Vagina (tissue), 2 donors: ENCODE results near the gene HAGHL. TPM values are rescaled to one million over a fixed set of nuclear protein-coding genes. Genes with fewer than 3 reads are reported as not detected.

Experiments
- DNase-seq, 2 donors: peaks; one replicate each; pipeline ENCODE4 v3.0.0-alpha.2; 2017; ENCODE audit errors: extremely low spot score in 2 of 2
- H3K27ac ChIP-seq: fragments of 200-600 bp; sonication (generic); one replicate; pipeline ENCODE4 v1.5.1; 2019
- H3K27me3 ChIP-seq: fragments of 200-600 bp; sonication (generic); one replicate; pipeline ENCODE4 v1.5.1; 2019
- H3K36me3 ChIP-seq, 2 donors: fragments of 200-600 bp; sonication (generic); one replicate each; pipeline ENCODE4 v1.5.1; 2017 to 2019
- H3K4me1 ChIP-seq: fragments of 200-600 bp; sonication (generic); one replicate; pipeline ENCODE4 v1.5.1; 2019
- H3K4me3 ChIP-seq, 2 donors: fragments of 200-600 bp; sonication (generic); 1 replicate in 1 of 2; 2 replicates in 1 of 2; pipeline ENCODE4 v1.5.1; 2016 to 2019
- H3K9me3 ChIP-seq: fragments of 200-600 bp; sonication (generic); one replicate; pipeline ENCODE4 v1.5.1; 2019
- POLR2A ChIP-seq, 2 donors: fragments of 450-650 bp; IDR thresholded peaks; one replicate each; pipeline ENCODE4 v1.6.1; 2017; ENCODE audit warnings: antibody characterized with exemption in 2 of 2, mild to moderate bottlenecking in 2 of 2, moderate library complexity in 2 of 2
- POLR2AphosphoS5 ChIP-seq, 2 donors: sonication (generic); formaldehyde crosslinking; IDR thresholded peaks; one replicate each; pipeline ENCODE4 v1.9.0; 2017; ENCODE audit warnings: antibody characterized with exemption in 2 of 2, mild to moderate bottlenecking in 2 of 2, low read depth in 1 of 2; ENCODE audit not compliant: insufficient read depth in 1 of 2
- intact Hi-C: fragments of 100-400 bp; cut with DNase I; formaldehyde crosslinking; loops from one replicate; pipeline ENCODE4 v1.15.1; 2023
- total RNA-seq: library from RNA; depleted of rRNA; stranded (reverse); fragments of >200 nt; gene quantifications from one replicate; pipeline ENCODE4 v1.2.3, GENCODE V29; 2016
- TF ChIP-seq, protein P1 (sequence below), 3 experiments: fragments of 450-650 bp in 2 of 3; fragments of 200-600 bp in 1 of 3; sonication (generic) in 1 of 3; IDR thresholded peaks; one replicate each; pipeline ENCODE4 v1.5.1; 2017 to 2019; ENCODE audit warnings: antibody characterized with exemption in 3 of 3, mild to moderate bottlenecking in 2 of 3, moderate library complexity in 2 of 3

HAGHL gene
- total RNA-seq, 1 donor from 2014 or later, result 5.2 TPM

DNA sequence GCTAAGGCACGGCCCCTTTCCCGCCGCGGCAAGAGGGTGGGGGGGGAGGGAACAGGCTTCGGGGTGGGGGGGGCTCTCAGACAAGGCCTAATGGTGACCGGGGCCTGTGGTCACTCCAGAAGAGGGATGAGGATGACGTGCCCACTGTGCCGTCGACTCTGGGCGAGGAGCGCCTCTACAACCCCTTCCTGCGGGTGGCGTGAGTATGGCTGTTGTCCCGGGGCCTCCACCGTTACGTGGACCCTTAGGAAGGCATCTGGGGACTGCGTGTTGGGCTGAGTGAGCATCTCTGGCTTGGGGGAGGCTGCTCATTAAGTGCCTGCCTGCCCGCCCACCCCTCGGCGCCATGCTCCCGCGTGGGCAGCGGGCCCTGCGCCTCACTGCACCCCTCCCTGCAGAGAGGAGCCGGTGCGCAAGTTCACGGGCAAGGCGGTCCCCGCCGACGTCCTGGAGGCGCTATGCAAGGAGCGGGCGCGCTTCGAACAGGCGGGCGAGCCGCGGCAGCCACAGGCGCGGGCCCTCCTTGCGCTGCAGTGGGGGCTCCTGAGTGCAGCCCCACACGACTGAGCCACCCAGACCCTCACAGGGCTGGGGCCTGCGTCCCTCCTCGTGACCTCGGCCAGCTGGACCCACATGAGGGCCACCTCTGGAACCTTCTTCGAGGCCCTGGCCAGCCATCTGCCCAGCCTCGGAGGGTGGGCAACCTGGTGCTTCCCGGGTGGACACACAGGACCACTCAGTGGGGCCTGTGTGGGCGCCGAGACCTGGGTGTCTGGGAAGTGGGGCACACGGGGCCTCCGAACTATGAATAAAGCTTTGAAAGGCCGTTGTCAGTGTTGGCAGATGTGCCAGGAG is 2.2 kb downstream of the HAGHL start:
- intact Hi-C loops, result no loop called here
- H3K27ac ChIP-seq, result no peak overlapping the region
- peaks cover 0 to 13% of the 10 kb centered on the region in 2 donors for H3K36me3 ChIP-seq
- TF ChIP-seq POLR2A (IDR thresholded peaks at IDR 0.05) (no peak), POLR2AphosphoS5 (IDR thresholded peaks at IDR 0.05; ENCODE audit: insufficient read depth in 1 of 2, low read depth in 1 of 2) (no peak)
- TF ChIP-seq, protein P1, sequence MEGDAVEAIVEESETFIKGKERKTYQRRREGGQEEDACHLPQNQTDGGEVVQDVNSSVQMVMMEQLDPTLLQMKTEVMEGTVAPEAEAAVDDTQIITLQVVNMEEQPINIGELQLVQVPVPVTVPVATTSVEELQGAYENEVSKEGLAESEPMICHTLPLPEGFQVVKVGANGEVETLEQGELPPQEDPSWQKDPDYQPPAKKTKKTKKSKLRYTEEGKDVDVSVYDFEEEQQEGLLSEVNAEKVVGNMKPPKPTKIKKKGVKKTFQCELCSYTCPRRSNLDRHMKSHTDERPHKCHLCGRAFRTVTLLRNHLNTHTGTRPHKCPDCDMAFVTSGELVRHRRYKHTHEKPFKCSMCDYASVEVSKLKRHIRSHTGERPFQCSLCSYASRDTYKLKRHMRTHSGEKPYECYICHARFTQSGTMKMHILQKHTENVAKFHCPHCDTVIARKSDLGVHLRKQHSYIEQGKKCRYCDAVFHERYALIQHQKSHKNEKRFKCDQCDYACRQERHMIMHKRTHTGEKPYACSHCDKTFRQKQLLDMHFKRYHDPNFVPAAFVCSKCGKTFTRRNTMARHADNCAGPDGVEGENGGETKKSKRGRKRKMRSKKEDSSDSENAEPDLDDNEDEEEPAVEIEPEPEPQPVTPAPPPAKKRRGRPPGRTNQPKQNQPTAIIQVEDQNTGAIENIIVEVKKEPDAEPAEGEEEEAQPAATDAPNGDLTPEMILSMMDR (IDR thresholded peaks at IDR 0.05), result no peak
- no peaks in the 10 kb centered on the region for H3K27me3 ChIP-seq
- peaks cover 31% of the 10 kb centered on the region for H3K4me1 ChIP-seq
- no peak for DNase-seq
- peak overlapping the region in 1 of 2 donors; percentile 54 for H3K4me3 ChIP-seq
- H3K9me3 ChIP-seq, result no peaks in the 10 kb centered on the region

DNA sequence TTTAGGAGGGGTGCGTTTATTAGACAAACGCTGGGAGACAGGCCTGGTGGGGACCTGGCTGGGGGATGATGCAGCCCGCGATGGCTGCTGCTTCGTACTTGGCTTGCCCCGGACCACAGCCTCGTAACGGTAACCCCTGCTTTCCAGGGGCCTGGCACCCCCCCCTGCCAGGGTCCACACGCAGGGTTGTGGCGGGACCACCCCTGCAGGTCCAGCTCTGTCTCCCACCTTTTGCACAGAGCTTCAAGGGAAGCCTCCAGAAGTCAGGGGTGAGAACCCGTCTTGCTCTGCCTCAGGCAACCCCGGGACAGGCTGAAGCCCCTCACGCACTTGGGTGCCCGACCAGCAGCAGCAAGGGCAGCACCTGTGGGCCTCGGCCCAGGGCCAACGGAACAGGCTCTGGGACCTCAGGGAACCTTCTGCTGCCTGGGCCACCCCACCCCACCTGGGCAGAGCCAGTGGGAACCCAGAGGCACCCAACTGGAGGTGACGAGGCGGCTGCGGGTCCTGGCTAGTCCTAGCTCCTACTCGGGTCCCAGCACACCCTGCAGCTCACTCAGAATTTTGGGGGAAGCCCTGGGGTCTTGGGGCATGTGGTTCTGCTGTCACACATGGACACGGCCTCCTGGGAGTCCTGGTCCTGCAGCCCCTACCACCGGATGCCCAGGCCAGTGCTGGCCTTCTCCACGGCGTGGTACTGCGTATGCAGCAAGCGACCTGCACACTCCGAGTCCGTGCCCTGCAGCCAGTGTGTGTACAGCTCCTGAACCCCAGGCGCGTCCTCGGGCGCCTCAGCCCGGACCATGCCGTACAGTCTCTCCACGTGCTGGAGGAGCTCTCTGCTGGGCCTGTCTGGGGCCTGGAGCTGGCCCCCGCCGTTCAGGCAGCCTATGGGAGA is 3.1 kb downstream of the HAGHL start:
- Histone ChIP-seq H3K27me3 (no peaks in the 10 kb centered on the region), H3K4me1 (peaks cover 31% of the 10 kb centered on the region), H3K27ac (no peak overlapping the region), H3K36me3 (peaks cover 0 to 20% of the 10 kb centered on the region in 2 donors), H3K9me3 (no peaks in the 10 kb centered on the region), H3K4me3 (no peak overlapping the region)
- DNase-seq, result no peak
- TF ChIP-seq, protein P1 (IDR thresholded peaks at IDR 0.05), result no peak
- TF ChIP-seq POLR2AphosphoS5 (IDR thresholded peaks at IDR 0.05; ENCODE audit: insufficient read depth in 1 of 2, low read depth in 1 of 2) (no peak), POLR2A (IDR thresholded peaks at IDR 0.05) (no peak)
- intact Hi-C loops, result no loop called here

DNA sequence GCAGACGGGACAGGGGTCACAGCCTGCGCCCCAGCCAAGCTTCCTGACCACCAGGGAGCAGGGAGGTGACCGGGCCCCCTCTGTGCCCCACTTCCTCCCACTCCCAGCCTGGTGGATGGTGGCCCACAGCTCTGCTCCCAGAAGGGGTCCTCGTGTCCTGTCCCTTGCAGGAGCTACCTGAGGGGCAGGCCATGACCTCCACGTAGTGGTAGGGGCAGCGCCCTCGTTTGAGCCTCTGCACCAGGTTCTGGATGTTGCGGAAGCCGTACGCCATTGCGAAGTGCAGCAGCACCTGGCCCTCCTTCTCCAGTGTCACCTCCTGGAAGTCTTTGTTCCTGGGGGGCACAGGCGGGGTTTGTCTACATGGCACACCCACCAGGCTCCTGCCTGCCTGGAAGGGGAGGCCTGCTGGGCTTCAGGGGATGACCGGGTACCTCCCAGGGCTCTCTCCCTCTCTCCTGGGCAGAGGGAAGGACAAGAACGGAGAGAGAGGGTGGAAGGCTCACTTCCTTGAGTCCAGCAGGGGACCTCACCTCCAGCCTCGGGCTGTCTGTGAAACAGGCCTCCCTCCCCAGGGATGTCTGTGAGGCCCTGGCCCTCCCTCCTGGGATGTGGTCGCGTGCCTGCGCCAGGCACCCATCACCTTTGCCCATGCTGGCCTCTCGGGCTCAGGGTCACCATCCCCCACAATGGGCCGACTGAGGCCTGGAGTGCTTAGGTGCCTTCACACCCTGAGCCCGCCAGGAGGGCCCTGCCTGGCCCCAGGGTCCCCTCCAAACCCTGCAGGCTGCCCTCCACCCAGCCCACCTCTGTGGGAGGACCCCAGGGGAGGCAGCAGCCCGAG is 4.0 kb downstream of the HAGHL start:
- H3K36me3 ChIP-seq, result peaks cover 0 to 29% of the 10 kb centered on the region in 2 donors
- TF ChIP-seq POLR2A (IDR thresholded peaks at IDR 0.05) (no peak), POLR2AphosphoS5 (IDR thresholded peaks at IDR 0.05; ENCODE audit: insufficient read depth in 1 of 2, low read depth in 1 of 2) (no peak)
- TF ChIP-seq, protein P1 (IDR thresholded peaks at IDR 0.05), result no peak
- DNase-seq, result no peak
- intact Hi-C loops, result no loop called here
- H3K27me3 ChIP-seq, result no peaks in the 10 kb centered on the region
- no peak overlapping the region for H3K4me3 ChIP-seq
- H3K27ac ChIP-seq, result no peak overlapping the region
- H3K4me1 ChIP-seq, result peaks cover 31% of the 10 kb centered on the region
- no peaks in the 10 kb centered on the region for H3K9me3 ChIP-seq

DNA sequence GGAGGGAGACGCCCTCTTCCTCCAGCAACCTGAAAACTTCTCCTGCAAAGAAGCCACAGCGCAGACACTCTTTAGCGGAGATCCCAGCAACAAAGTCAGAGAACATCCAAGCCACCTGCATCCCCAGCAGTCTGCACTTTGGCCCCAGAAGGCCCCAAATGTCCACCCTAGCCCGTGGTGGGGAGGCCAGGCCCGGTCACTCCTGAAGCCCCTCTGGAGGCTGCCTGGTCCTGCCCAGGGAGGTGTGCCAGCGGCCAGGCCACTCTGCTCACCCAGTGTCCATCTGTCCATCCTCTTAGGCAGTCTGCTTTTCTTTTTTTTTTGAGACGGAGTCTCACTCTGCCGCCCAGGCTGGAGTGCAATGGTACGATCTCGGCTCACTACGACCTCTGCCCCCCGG is 5.4 kb downstream of the HAGHL start:
- Histone ChIP-seq H3K4me3 (no peak overlapping the region), H3K4me1 (peaks cover 20% of the 10 kb centered on the region), H3K36me3 (peaks cover 0 to 40% of the 10 kb centered on the region in 2 donors), H3K9me3 (no peaks in the 10 kb centered on the region), H3K27ac (no peak overlapping the region), H3K27me3 (no peaks in the 10 kb centered on the region)
- no peak for DNase-seq
- TF ChIP-seq POLR2A (IDR thresholded peaks at IDR 0.05), result no peak
- TF ChIP-seq, protein P1 (IDR thresholded peaks at IDR 0.05), result no peak
- no peak for TF ChIP-seq POLR2AphosphoS5 (IDR thresholded peaks at IDR 0.05; ENCODE audit: insufficient read depth in 1 of 2, low read depth in 1 of 2)
- intact Hi-C loops, result no loop called here
